Smooth muscle cell (in vitro differentiated cells): ENCODE data around the gene SLIT3. TPM values are rescaled to one million over a fixed set of nuclear protein-coding genes. Genes with fewer than 3 reads are reported as not detected.

Experiments
- DNase-seq: peaks from one replicate; lab custom pipeline; 2025; ENCODE audit not compliant: unreplicated experiment; lab: John Stamatoyannopoulos, UW
- H2AFZ ChIP-seq: fragments of 200-600 bp; sonication (generic); 2 replicates; pipeline ENCODE4 v1.6.0; 2016; ENCODE audit warnings: antibody characterized with exemption, low read depth, mild to moderate bottlenecking
- H3F3A ChIP-seq: fragments of 200-600 bp; sonication (generic); 2 replicates; pipeline ENCODE4 v1.6.0; 2017; ENCODE audit warnings: antibody characterized with exemption, low read depth
- H3K27ac ChIP-seq: fragments of 200-600 bp; sonication (generic); 2 replicates; pipeline ENCODE4 v1.5.1; 2016; ENCODE audit warnings: low read depth, mild to moderate bottlenecking
- H3K27me3 ChIP-seq: fragments of 200-600 bp; sonication (generic); 2 replicates; pipeline ENCODE4 v1.6.1; 2016; ENCODE audit warnings: low read depth, mild to moderate bottlenecking
- H3K36me3 ChIP-seq: fragments of 200-600 bp; sonication (generic); 2 replicates; pipeline ENCODE4 v1.5.1; 2016; ENCODE audit warnings: low read depth
- H3K4me1 ChIP-seq: fragments of 200-600 bp; sonication (generic); 2 replicates; pipeline ENCODE4 v1.5.1; 2016; ENCODE audit warnings: low read depth
- H3K4me2 ChIP-seq: fragments of 200-600 bp; sonication (generic); 2 replicates; pipeline ENCODE4 v1.6.0; 2016; ENCODE audit warnings: mild to moderate bottlenecking
- H3K4me3 ChIP-seq: fragments of 200-600 bp; sonication (generic); 2 replicates; pipeline ENCODE4 v1.5.1; 2016; ENCODE audit warnings: mild to moderate bottlenecking
- H3K79me2 ChIP-seq: fragments of 200-600 bp; sonication (generic); 2 replicates; pipeline ENCODE4 v1.6.0; 2016; ENCODE audit warnings: low read depth, mild to moderate bottlenecking
- H3K9ac ChIP-seq: fragments of 200-600 bp; sonication (generic); 2 replicates; pipeline ENCODE4 v1.6.0; 2016; ENCODE audit warnings: low read depth
- H3K9me3 ChIP-seq: fragments of 200-600 bp; sonication (generic); replicated peaks from 2 replicates; pipeline ENCODE4 v1.5.1; 2016; ENCODE audit warnings: low read depth
- H4K20me1 ChIP-seq: fragments of 200-600 bp; sonication (generic); 2 replicates; pipeline ENCODE4 v1.6.0; 2016; ENCODE audit warnings: low read depth
- CTCF ChIP-seq: fragments of 200-600 bp; sonication (generic); IDR thresholded peaks from 2 replicates; pipeline ENCODE4 v1.5.1; 2017; ENCODE audit warnings: borderline replicate concordance, mild to moderate bottlenecking, antibody characterized with exemption; ENCODE audit not compliant: insufficient read depth, poor library complexity, severe bottlenecking
- WGBS: methylation state at CpG from one replicate; pipeline ENCODE4 v1.1.7; 2016; ENCODE audit warnings: low lambda C conversion rate; 5-methylcytosine and 5-hydroxymethylcytosine counted together
- polyA plus RNA-seq: library from polyadenylated mRNA; unstranded; fragments of >200 nt; fragmentation: Nextera tagmentation; extraction: Ambion mirVana; gene quantifications from 2 replicates; pipeline ENCODE4 v1.2.1, GENCODE V29; 2016
- total RNA-seq: library from RNA; depleted of rRNA; stranded (reverse); fragments of >200 nt; gene quantifications from 2 replicates; pipeline ENCODE4 v1.2.3, GENCODE V29; 2014

The SLIT3 gene
- total and polyA plus RNA-seq, 2 experiments from 2014 or later: 25.4 to 29.5 TPM

DNA sequence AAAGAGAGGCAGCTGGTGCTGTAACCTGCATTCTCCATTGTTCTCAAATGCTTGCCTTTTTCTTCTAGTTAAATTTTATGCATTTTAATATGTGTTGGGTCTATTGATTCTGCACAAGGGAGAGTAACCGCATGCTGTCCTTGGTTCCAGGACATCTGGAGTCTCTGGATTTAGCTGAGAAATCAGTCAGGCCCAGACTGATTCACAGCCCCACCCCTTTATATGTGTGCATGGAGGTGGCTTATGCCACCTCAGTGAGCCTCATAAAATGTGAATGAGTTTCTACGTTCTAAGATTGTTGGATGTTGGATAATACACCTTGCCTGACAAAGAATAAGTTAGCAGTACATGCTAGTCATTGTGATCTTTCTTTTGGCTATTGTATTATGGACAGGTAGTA, 611.7 kb downstream of the SLIT3 start:
- Histone ChIP-seq H3K36me3 (no peaks in the 10 kb centered on the region), H3K9me3 (no peaks in the 10 kb centered on the region), H3K4me2 (no peak overlapping the region), H3K27ac (no peak overlapping the region), H3K4me3 (no peak overlapping the region), H3K27me3 (no peaks in the 10 kb centered on the region), H3K9ac (no peak overlapping the region), H3F3A (no peaks in the 10 kb centered on the region), H4K20me1 (no peaks in the 10 kb centered on the region), H2AFZ (no peak overlapping the region), H3K79me2 (no peaks in the 10 kb centered on the region), H3K4me1 (no peaks in the 10 kb centered on the region)
- WGBS: 93% methylated on average over 2 of the region's 2 CpGs
- TF ChIP-seq CTCF: no peak
- DNase-seq: no peak

DNA sequence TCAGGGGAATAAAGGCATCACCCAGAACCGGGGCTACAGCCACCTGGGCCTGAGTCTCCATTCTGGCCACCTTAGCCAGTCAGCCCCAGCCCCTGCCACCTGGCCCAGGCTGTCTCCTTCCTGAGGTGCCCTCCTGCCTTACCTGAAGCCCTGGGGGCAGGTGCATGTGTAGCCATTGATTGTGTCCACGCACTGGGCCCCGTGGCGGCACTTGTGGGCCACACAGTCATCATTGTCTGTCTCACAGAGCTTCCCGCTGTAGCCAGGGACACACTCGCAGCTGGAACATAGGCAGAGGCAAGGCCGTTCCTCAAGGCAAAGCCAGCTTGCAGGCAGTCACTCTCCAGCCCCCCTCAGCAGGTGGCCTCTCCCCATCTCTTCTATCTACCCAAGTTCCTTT, 614.1 kb downstream of the SLIT3 start:
- H3K4me1 ChIP-seq: no peaks in the 10 kb centered on the region
- no peak overlapping the region for H2AFZ ChIP-seq
- no peak overlapping the region for H3K4me2 ChIP-seq
- H4K20me1 ChIP-seq: no peaks in the 10 kb centered on the region
- no peak overlapping the region for H3K27ac ChIP-seq
- DNase-seq: no peak
- no peak for TF ChIP-seq CTCF
- H3K4me3 ChIP-seq: no peak overlapping the region
- H3F3A ChIP-seq: no peaks in the 10 kb centered on the region
- no peaks in the 10 kb centered on the region for H3K36me3 ChIP-seq
- H3K27me3 ChIP-seq: no peaks in the 10 kb centered on the region
- H3K9ac ChIP-seq: no peak overlapping the region
- H3K79me2 ChIP-seq: no peaks in the 10 kb centered on the region
- no peaks in the 10 kb centered on the region for H3K9me3 ChIP-seq
- 93% methylated on average over 7 of the region's 7 CpGs for WGBS

- 97% methylated on average over 13 of the region's 13 CpGs for WGBS
- no peaks in the 10 kb centered on the region for H3F3A ChIP-seq
- H3K79me2 ChIP-seq: no peaks in the 10 kb centered on the region
- H3K9me3 ChIP-seq: no peaks in the 10 kb centered on the region
- no peak overlapping the region for H3K27ac ChIP-seq
- H3K36me3 ChIP-seq: no peaks in the 10 kb centered on the region
- H3K9ac ChIP-seq: no peak overlapping the region
- DNase-seq: no peak
- TF ChIP-seq CTCF: no peak
- H3K4me1 ChIP-seq: no peaks in the 10 kb centered on the region
- no peaks in the 10 kb centered on the region for H4K20me1 ChIP-seq
- no peak overlapping the region for H3K4me2 ChIP-seq
- H2AFZ ChIP-seq: no peak overlapping the region
- H3K4me3 ChIP-seq: no peak overlapping the region
- H3K27me3 ChIP-seq: no peaks in the 10 kb centered on the region
These were observed 615.4 kb downstream of the SLIT3 start for GRCh38 chr5:168685566-168685965.

DNA sequence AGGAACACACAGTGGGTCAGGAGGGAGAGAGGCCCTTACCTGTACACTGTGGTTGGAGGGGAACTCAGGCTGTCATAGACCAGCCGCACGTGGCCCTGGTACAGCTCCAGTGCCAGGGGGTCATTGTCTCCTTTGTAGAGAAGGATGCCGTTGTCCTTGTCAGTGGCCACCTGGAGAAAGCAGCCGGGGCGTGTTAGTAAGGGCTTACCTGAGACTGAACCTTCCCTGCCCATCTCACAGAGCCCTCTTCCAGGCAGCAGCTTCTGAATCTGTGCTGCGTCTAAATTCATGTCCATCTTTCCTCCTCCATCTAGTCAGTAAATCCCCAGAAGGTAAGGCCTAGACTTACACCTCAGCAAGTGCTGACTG, 617.0 kb downstream of the SLIT3 start:
- Histone ChIP-seq H4K20me1 (no peaks in the 10 kb centered on the region), H3K9ac (no peak overlapping the region), H3K4me2 (no peak overlapping the region), H3K79me2 (no peaks in the 10 kb centered on the region), H3K9me3 (no peaks in the 10 kb centered on the region), H3K4me1 (no peaks in the 10 kb centered on the region), H3K4me3 (no peak overlapping the region), H3K27me3 (no peaks in the 10 kb centered on the region), H3K36me3 (no peaks in the 10 kb centered on the region), H3K27ac (no peak overlapping the region), H2AFZ (no peak overlapping the region), H3F3A (no peaks in the 10 kb centered on the region)
- no peak for DNase-seq
- 95% methylated on average over 6 of the region's 6 CpGs for WGBS
- no peak for TF ChIP-seq CTCF
